HepG2 (cell line): ENCODE measurements around the gene MARCHF9. TPM values are rescaled to one million over a fixed set of nuclear protein-coding genes. Genes with fewer than 3 reads are reported as not detected.

ENCODE experiments used
- DPF2 ChIP-seq: sonication (generic); formaldehyde crosslinking; IDR thresholded peaks from 2 replicates; pipeline ENCODE4 v1.4.0; 2020; ENCODE audit warnings: mild to moderate bottlenecking, low read depth, missing genetic modification reagents, borderline replicate concordance
- ETV5 ChIP-seq: IDR thresholded peaks from 2 replicates; pipeline ENCODE4 v1.6.1; 2018; ENCODE audit warnings: missing biosample characterization, missing genetic modification reagents, inconsistent platforms, borderline replicate concordance
- GLI4 ChIP-seq: sonication (generic); formaldehyde crosslinking; IDR thresholded peaks from 2 replicates; pipeline ENCODE4 v1.5.1; 2020; ENCODE audit warnings: missing genetic modification reagents, mild to moderate bottlenecking, moderate library complexity, borderline replicate concordance
- HMG20A ChIP-seq: IDR thresholded peaks from 2 replicates; pipeline ENCODE4 v1.6.1; 2016; ENCODE audit warnings: borderline replicate concordance
- KAT8 ChIP-seq: IDR thresholded peaks from 2 replicates; pipeline ENCODE4 v1.6.1; 2016; ENCODE audit warnings: missing genetic modification reagents, missing compliant biosample characterization
- NPAS2 ChIP-seq: sonication (generic); formaldehyde crosslinking; IDR thresholded peaks from 2 replicates; pipeline ENCODE4 v1.8.0; 2022; ENCODE audit warnings: mild to moderate bottlenecking, missing genetic modification reagents, borderline replicate concordance
- REL ChIP-seq: sonication (generic); formaldehyde crosslinking; conservative IDR thresholded peaks from 2 replicates; pipeline ENCODE4 v1.8.0; 2022; ENCODE audit warnings: mild to moderate bottlenecking, missing genetic modification reagents, moderate library complexity
- TAF15 ChIP-seq: fragments of 200-400 bp; formaldehyde crosslinking; IDR thresholded peaks from one replicate; pipeline ENCODE4 v1.6.1; 2018; ENCODE audit warnings: mild to moderate bottlenecking, low read depth, low read length; ENCODE audit not compliant: poor library complexity, severe bottlenecking
- YEATS2 ChIP-seq: sonication (generic); formaldehyde crosslinking; IDR thresholded peaks from 2 replicates; pipeline ENCODE4 v1.4.0; 2020; ENCODE audit warnings: missing genetic modification reagents, borderline replicate concordance
- ZBTB7A ChIP-seq: sonication (generic); formaldehyde crosslinking; IDR thresholded peaks from 2 replicates; pipeline ENCODE4 v1.8.0; 2022; ENCODE audit warnings: mild to moderate bottlenecking, missing genetic modification reagents
- ZNF224 ChIP-seq: sonication (generic); formaldehyde crosslinking; IDR thresholded peaks from 2 replicates; pipeline ENCODE4 v1.5.0; 2020; ENCODE audit warnings: mild to moderate bottlenecking, missing genetic modification reagents
- ZNF75D ChIP-seq: sonication (generic); formaldehyde crosslinking; IDR thresholded peaks from 2 replicates; pipeline ENCODE4 v1.8.1; 2023; ENCODE audit warnings: missing genetic modification reagents, mild to moderate bottlenecking, borderline replicate concordance
- polyA plus RNA-seq, 8 experiments: library from polyadenylated mRNA; depleted of rRNA in 3 of 8; stranded (reverse) in 7 of 8; unstranded in 1 of 8; fragments of >200 nt; fragmentation: Illumina TruSeq in 4 of 8; extraction: Trizol in 4 of 8; gene quantifications; 2 replicates each; pipeline versions ENCODE4 v1.2.1 to v1.2.3, GENCODE V29; 2011 to 2016; ENCODE audit warnings: low read depth in 4 of 8, missing spikeins in 1 of 8, mixed read lengths in 1 of 8; ENCODE audit not compliant: insufficient read depth in 1 of 8
- total RNA-seq, 5 experiments: library from RNA; depleted of rRNA; stranded (reverse); fragments of >200 nt; fragmentation: Illumina TruSeq; extraction: Trizol; gene quantifications; 2 replicates each; pipeline ENCODE4 v1.2.3, GENCODE V29; 2016; ENCODE audit warnings: low read depth in 1 of 5
- TF ChIP-seq, protein P1 (sequence below): sonication (generic); formaldehyde crosslinking; IDR thresholded peaks from 2 replicates; pipeline ENCODE4 v1.8.1; 2023; ENCODE audit warnings: missing genetic modification reagents, mild to moderate bottlenecking, borderline replicate concordance
- TF ChIP-seq, protein P2 (sequence below): sonication (generic); formaldehyde crosslinking; IDR thresholded peaks from 2 replicates; pipeline ENCODE4 v1.4.0; 2020; ENCODE audit warnings: mild to moderate bottlenecking, missing genetic modification reagents
- TF ChIP-seq, protein P3 (sequence below): IDR thresholded peaks from 2 replicates; pipeline ENCODE4 v1.6.1; 2012; ENCODE audit warnings: inconsistent platforms
- TF ChIP-seq, protein P4 (sequence below): IDR thresholded peaks from 2 replicates; pipeline ENCODE4 v1.6.1; 2016; ENCODE audit warnings: low read depth, missing genetic modification reagents, missing compliant biosample characterization
- TF ChIP-seq, protein P5 (sequence below): IDR thresholded peaks from 2 replicates; pipeline ENCODE4 v1.4.0; 2020; ENCODE audit warnings: mild to moderate bottlenecking, missing genetic modification reagents
- TF ChIP-seq, protein P6 (sequence below): sonication (generic); formaldehyde crosslinking; IDR thresholded peaks from 2 replicates; pipeline ENCODE4 v1.8.0; 2023; ENCODE audit warnings: mild to moderate bottlenecking, missing genetic modification reagents

Gene MARCHF9
- total and polyA plus RNA-seq, 2 of the 13 experiments (the other 11 are each of a cell fraction or from before 2014, with no cell fraction given): 5.7 to 9.6 TPM

DNA sequence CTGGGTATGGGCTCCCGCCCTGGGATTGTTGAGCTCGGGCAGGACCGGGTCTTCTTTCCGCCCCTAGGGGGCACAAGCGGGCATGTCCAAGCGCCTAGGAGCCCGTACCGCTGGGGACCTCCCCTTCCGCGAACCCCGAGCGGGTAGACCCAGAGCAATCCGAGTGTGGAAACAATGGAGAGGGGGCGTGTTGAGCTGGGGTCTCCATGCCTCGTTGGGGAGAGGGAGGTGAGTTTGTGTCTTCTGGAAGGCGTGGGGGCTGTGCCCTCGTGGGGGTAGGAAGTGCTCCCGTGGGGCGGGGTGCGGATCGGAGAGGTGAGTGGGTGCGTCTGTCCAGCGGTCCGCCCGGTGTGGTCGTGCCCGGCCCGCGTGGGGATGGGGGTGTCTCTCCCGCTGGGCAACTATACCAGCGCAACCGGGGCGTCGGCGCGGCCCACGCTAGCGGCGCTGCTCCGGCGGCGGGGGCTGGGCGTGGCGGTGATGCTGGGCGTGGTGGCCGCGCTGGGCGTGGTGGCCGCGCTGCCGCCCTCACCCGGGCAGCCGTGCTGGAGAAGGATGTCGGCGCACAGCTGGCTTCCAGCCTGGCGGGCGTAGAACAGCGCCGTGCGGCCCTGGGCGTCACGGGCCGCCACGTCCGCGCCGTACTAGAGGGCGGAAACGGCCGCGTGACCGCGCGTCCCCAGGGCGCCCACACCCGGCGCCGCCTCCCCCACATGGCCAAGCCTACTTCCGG is 28.6 kb upstream of the MARCHF9 start (continued):
- TF ChIP-seq, protein P1, sequence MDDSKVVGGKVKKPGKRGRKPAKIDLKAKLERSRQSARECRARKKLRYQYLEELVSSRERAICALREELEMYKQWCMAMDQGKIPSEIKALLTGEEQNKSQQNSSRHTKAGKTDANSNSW (CRISPR knock-in tag): no peak
- TF ChIP-seq ZBTB7A (CRISPR knock-in tag) (peak; percentile 65; the same call in 1 of the 2 replicates), ZNF75D (no peak), ETV5 (CRISPR knock-in tag) (0 out of 2 replicates have a peak, but pooled peaks have one; percentile 9), NPAS2 (no peak), HMG20A (CRISPR knock-in tag) (no peak), YEATS2 (CRISPR knock-in tag) (no peak), DPF2 (no peak), KAT8 (CRISPR knock-in tag) (no peak), GLI4 (CRISPR knock-in tag) (no peak), TAF15 (no peak), REL (CRISPR knock-in tag) (no peak; the same call in 1 of the 2 replicates), ZNF224 (CRISPR knock-in tag) (no peak)
- TF ChIP-seq, protein P2, sequence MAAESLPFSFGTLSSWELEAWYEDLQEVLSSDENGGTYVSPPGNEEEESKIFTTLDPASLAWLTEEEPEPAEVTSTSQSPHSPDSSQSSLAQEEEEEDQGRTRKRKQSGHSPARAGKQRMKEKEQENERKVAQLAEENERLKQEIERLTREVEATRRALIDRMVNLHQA (CRISPR knock-in tag): no peak
- TF ChIP-seq, protein P3, sequence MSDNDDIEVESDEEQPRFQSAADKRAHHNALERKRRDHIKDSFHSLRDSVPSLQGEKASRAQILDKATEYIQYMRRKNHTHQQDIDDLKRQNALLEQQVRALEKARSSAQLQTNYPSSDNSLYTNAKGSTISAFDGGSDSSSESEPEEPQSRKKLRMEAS: peak; percentile 68
- TF ChIP-seq, protein P4, sequence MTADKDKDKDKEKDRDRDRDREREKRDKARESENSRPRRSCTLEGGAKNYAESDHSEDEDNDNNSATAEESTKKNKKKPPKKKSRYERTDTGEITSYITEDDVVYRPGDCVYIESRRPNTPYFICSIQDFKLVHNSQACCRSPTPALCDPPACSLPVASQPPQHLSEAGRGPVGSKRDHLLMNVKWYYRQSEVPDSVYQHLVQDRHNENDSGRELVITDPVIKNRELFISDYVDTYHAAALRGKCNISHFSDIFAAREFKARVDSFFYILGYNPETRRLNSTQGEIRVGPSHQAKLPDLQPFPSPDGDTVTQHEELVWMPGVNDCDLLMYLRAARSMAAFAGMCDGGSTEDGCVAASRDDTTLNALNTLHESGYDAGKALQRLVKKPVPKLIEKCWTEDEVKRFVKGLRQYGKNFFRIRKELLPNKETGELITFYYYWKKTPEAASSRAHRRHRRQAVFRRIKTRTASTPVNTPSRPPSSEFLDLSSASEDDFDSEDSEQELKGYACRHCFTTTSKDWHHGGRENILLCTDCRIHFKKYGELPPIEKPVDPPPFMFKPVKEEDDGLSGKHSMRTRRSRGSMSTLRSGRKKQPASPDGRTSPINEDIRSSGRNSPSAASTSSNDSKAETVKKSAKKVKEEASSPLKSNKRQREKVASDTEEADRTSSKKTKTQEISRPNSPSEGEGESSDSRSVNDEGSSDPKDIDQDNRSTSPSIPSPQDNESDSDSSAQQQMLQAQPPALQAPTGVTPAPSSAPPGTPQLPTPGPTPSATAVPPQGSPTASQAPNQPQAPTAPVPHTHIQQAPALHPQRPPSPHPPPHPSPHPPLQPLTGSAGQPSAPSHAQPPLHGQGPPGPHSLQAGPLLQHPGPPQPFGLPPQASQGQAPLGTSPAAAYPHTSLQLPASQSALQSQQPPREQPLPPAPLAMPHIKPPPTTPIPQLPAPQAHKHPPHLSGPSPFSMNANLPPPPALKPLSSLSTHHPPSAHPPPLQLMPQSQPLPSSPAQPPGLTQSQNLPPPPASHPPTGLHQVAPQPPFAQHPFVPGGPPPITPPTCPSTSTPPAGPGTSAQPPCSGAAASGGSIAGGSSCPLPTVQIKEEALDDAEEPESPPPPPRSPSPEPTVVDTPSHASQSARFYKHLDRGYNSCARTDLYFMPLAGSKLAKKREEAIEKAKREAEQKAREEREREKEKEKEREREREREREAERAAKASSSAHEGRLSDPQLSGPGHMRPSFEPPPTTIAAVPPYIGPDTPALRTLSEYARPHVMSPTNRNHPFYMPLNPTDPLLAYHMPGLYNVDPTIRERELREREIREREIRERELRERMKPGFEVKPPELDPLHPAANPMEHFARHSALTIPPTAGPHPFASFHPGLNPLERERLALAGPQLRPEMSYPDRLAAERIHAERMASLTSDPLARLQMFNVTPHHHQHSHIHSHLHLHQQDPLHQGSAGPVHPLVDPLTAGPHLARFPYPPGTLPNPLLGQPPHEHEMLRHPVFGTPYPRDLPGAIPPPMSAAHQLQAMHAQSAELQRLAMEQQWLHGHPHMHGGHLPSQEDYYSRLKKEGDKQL (CRISPR knock-in tag): no peak
- TF ChIP-seq, protein P5, sequence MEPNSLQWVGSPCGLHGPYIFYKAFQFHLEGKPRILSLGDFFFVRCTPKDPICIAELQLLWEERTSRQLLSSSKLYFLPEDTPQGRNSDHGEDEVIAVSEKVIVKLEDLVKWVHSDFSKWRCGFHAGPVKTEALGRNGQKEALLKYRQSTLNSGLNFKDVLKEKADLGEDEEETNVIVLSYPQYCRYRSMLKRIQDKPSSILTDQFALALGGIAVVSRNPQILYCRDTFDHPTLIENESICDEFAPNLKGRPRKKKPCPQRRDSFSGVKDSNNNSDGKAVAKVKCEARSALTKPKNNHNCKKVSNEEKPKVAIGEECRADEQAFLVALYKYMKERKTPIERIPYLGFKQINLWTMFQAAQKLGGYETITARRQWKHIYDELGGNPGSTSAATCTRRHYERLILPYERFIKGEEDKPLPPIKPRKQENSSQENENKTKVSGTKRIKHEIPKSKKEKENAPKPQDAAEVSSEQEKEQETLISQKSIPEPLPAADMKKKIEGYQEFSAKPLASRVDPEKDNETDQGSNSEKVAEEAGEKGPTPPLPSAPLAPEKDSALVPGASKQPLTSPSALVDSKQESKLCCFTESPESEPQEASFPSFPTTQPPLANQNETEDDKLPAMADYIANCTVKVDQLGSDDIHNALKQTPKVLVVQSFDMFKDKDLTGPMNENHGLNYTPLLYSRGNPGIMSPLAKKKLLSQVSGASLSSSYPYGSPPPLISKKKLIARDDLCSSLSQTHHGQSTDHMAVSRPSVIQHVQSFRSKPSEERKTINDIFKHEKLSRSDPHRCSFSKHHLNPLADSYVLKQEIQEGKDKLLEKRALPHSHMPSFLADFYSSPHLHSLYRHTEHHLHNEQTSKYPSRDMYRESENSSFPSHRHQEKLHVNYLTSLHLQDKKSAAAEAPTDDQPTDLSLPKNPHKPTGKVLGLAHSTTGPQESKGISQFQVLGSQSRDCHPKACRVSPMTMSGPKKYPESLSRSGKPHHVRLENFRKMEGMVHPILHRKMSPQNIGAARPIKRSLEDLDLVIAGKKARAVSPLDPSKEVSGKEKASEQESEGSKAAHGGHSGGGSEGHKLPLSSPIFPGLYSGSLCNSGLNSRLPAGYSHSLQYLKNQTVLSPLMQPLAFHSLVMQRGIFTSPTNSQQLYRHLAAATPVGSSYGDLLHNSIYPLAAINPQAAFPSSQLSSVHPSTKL: no peak
- TF ChIP-seq, protein P6, sequence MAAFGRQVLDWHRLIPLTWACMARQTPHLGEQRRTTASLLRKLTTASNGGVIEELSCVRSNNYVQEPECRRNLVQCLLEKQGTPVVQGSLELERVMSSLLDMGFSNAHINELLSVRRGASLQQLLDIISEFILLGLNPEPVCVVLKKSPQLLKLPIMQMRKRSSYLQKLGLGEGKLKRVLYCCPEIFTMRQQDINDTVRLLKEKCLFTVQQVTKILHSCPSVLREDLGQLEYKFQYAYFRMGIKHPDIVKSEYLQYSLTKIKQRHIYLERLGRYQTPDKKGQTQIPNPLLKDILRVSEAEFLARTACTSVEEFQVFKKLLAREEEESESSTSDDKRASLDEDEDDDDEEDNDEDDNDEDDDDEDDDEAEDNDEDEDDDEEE (CRISPR knock-in tag): 0 out of 2 replicates have a peak, but pooled peaks have one; percentile 6
